GM12878 (cell line): Measurements from ENCODE around the gene SARDH. TPM values are rescaled to one million over a fixed set of nuclear protein-coding genes. Genes with fewer than 3 reads are reported as not detected.

Experiments used
- ATAC-seq: fragments of 200-7000 bp; cut with Tn5 transposase; 3 replicates; pipeline ENCODE4 v1.9.1; 2020; ENCODE audit warnings: mild to moderate bottlenecking, moderate library complexity
- BruUV-seq: library from RNA; stranded (reverse); fragments of 400-500 nt; replicated peaks from 2 replicates; lab custom pipeline; 2021; lab: Mats Ljungman, UMichigan
- CTCF ChIA-PET: fragments of 300-600 bp; sonication (Branson Sonifier 250); formaldehyde crosslinking; extraction: SDS; loops from one replicate; lab custom pipeline; 2021; ENCODE audit warnings: inconsistent platforms; lab: Yijun Ruan, JAX
- POLR2A ChIA-PET: fragments of 350-600 bp; formaldehyde crosslinking; extraction: SDS; loops from one replicate; lab custom pipeline; 2021; ENCODE audit warnings: inconsistent platforms; lab: Charles Lee
- RAD21 ChIA-PET: fragments of 300-600 bp; sonication (Branson Sonifier 250); formaldehyde crosslinking; loops from one replicate; lab custom pipeline; 2023; ENCODE audit warnings: antibody characterized with exemption; ENCODE audit not compliant: unreplicated experiment; lab: Charles Lee
- SMC1A ChIA-PET: fragments of 300-600 bp; sonication (Branson Sonifier 250); formaldehyde crosslinking; loops from one replicate; lab custom pipeline; 2023; ENCODE audit not compliant: unreplicated experiment, uncharacterized antibody; lab: Charles Lee
- DNase-seq: peaks from one replicate; pipeline ENCODE4 v3.0.0-alpha.2; 2011; ENCODE audit warnings: low read depth, low spot score
- FAIRE-seq: peaks from 3 replicates; lab custom pipeline; 2011; peaks lifted over from hg19 to GRCh38; lab: Jason Lieb, UNC
- H2AFZ ChIP-seq: 2 replicates; pipeline ENCODE4 v1.6.0; 2011; ENCODE audit warnings: low read depth, low read length, control low read depth; ENCODE audit not compliant: control insufficient read depth
- H3K27ac ChIP-seq: 2 replicates; pipeline ENCODE4 v1.5.1; 2011; ENCODE audit warnings: control low read depth; ENCODE audit not compliant: control insufficient read depth, insufficient read depth
- H3K27me3 ChIP-seq, 2 experiments: replicated peaks in 1 of 2; 2 replicates each; pipeline versions ENCODE4 v1.6.0 to v1.6.1; 2011; ENCODE audit warnings: low read length in 1 of 2; ENCODE audit not compliant: control insufficient read depth in 2 of 2, insufficient read depth in 2 of 2
- H3K36me3 ChIP-seq, 2 experiments: 2 replicates each; pipeline ENCODE4 v1.5.1; 2011; ENCODE audit warnings: low read length in 1 of 2; ENCODE audit not compliant: control insufficient read depth in 2 of 2, insufficient read depth in 2 of 2
- H3K4me1 ChIP-seq: 2 replicates; pipeline ENCODE4 v1.6.1; 2011; ENCODE audit warnings: mild to moderate bottlenecking, low read length, moderate library complexity, mixed read lengths; ENCODE audit not compliant: control insufficient read depth, insufficient read depth
- H3K4me2 ChIP-seq: 2 replicates; pipeline ENCODE4 v1.6.0; 2011; ENCODE audit warnings: control low read depth; ENCODE audit not compliant: control insufficient read depth, insufficient read depth
- H3K4me3 ChIP-seq: fragments of 200-600 bp; sonication (generic); 2 replicates; pipeline ENCODE4 v1.5.1; 2016
- H3K79me2 ChIP-seq: 2 replicates; pipeline ENCODE4 v1.6.0; 2011; ENCODE audit warnings: low read length; ENCODE audit not compliant: control insufficient read depth, insufficient read depth
- H3K9ac ChIP-seq: 2 replicates; pipeline ENCODE4 v1.8.0; 2011; ENCODE audit warnings: low read length, control low read depth, mixed read lengths; ENCODE audit not compliant: control insufficient read depth, insufficient read depth
- H3K9me3 ChIP-seq: replicated peaks from 3 replicates; pipeline ENCODE4 v1.5.1; 2011; ENCODE audit warnings: mild to moderate bottlenecking, low read length; ENCODE audit not compliant: control insufficient read depth, insufficient read depth
- H4K20me1 ChIP-seq: 2 replicates; pipeline ENCODE4 v1.6.0; 2011; ENCODE audit not compliant: control insufficient read depth, insufficient read depth
- BCLAF1 ChIP-seq: fragments of 450-650 bp; IDR thresholded peaks from 2 replicates; pipeline ENCODE4 v1.6.1; 2017; ENCODE audit warnings: antibody characterized with exemption, mild to moderate bottlenecking, moderate library complexity
- BHLHE40 ChIP-seq, 2 experiments: fragments of 450-650 bp in 1 of 2; IDR thresholded peaks; 2 replicates each; pipeline ENCODE4 v1.6.1; 2011 to 2017; ENCODE audit warnings: low read depth in 2 of 2, borderline replicate concordance in 1 of 2, improper control_type of control experiment in 1 of 2, low read length in 1 of 2, mild to moderate bottlenecking in 1 of 2
- BMI1 ChIP-seq: fragments of 450-650 bp; IDR thresholded peaks from 2 replicates; pipeline ENCODE4 v1.6.1; 2016; ENCODE audit warnings: mild to moderate bottlenecking, moderate library complexity, borderline replicate concordance
- CREB1 ChIP-seq: IDR thresholded peaks from 2 replicates; pipeline ENCODE4 v1.6.1; 2012; ENCODE audit warnings: low read depth, mild to moderate bottlenecking, inconsistent platforms
- E2F8 ChIP-seq: fragments of 450-650 bp; IDR thresholded peaks from 2 replicates; pipeline ENCODE4 v1.6.1; 2018; ENCODE audit warnings: mild to moderate bottlenecking, low read depth, moderate library complexity; ENCODE audit not compliant: partially characterized antibody
- KDM1A ChIP-seq: fragments of 200-600 bp; sonication (generic); IDR thresholded peaks from 2 replicates; pipeline ENCODE4 v1.6.1; 2016; ENCODE audit warnings: borderline replicate concordance
- MEF2A ChIP-seq: IDR thresholded peaks from 2 replicates; pipeline ENCODE4 v1.6.1; 2011; ENCODE audit warnings: low read depth, mild to moderate bottlenecking, low read length, moderate library complexity; ENCODE audit not compliant: insufficient read depth
- NRF1 ChIP-seq: conservative IDR thresholded peaks from 2 replicates; pipeline ENCODE4 v1.6.1; 2011; ENCODE audit warnings: mild to moderate bottlenecking, low read depth, low read length, improper control_type of control experiment
- POU2F2 ChIP-seq: IDR thresholded peaks from 3 replicates; pipeline ENCODE4 v1.6.1; 2011; ENCODE audit warnings: low read depth, mild to moderate bottlenecking, low read length, borderline replicate concordance
- RCOR1 ChIP-seq: conservative IDR thresholded peaks from 2 replicates; pipeline ENCODE4 v1.6.1; 2012; ENCODE audit warnings: low read depth, low read length, improper control_type of control experiment
- SP1 ChIP-seq: IDR thresholded peaks from one replicate; pipeline ENCODE4 v1.6.1; 2011; ENCODE audit warnings: low read depth, low read length
- ZBED1 ChIP-seq: IDR thresholded peaks from 2 replicates; pipeline ENCODE4 v1.6.1; 2016; ENCODE audit warnings: borderline replicate concordance
- WGBS: methylation state at CpG from one replicate; pipeline ENCODE4 v1.1.6; 2016; ENCODE audit warnings: low lambda C conversion rate; ENCODE audit not compliant: insufficient replicate concordance, insufficient coverage; ENCODE audit errors: missing lambda C conversion rate; 5-methylcytosine and 5-hydroxymethylcytosine counted together
- in situ Hi-C: fragments of 300-500 bp; cut with MboI; formaldehyde crosslinking; loops from 9 replicates; pipeline ENCODE4 v1.14.3; 2018; ENCODE audit warnings: mixed read lengths
- intact Hi-C: fragments of 100-400 bp; cut with micrococcal nuclease; formaldehyde crosslinking; loops from one replicate; pipeline ENCODE4 v1.14.2; 2022; ENCODE audit not compliant: unreplicated experiment
- polyA plus RNA-seq, 11 experiments: library from polyadenylated mRNA; depleted of rRNA in 4 of 11; unstranded in 6 of 11; stranded (reverse) in 5 of 11; fragments of >200 nt; fragmentation: Nextera tagmentation in 4 of 11; fragmentation: Illumina TruSeq in 1 of 11; extraction: Ambion mirVana in 4 of 11; extraction: Trizol in 1 of 11; gene quantifications; 1 replicate in 1 of 11; 2 replicates in 10 of 11; pipeline versions ENCODE4 v1.2.1 to v1.2.3, GENCODE V29; 2011 to 2016; ENCODE audit warnings: inconsistent platforms in 2 of 11, missing spikeins in 2 of 11, low read depth in 1 of 11
- total RNA-seq, 4 experiments: library from RNA; depleted of rRNA in 3 of 4; stranded (reverse); fragments of >200 nt in 3 of 4; fragmentation: Illumina TruSeq in 1 of 4; extraction: Trizol in 1 of 4; gene quantifications; 2 replicates each; pipeline versions ENCODE4 v1.2.1 to v1.2.3, GENCODE V29; 2013 to 2021
- TF ChIP-seq, protein P1 (sequence below): fragments of 450-650 bp; IDR thresholded peaks from 2 replicates; pipeline ENCODE4 v1.6.1; 2017; ENCODE audit warnings: borderline replicate concordance
- TF ChIP-seq, protein P2 (sequence below): fragments of 450-650 bp; IDR thresholded peaks from 2 replicates; pipeline ENCODE4 v1.6.1; 2017; ENCODE audit warnings: mild to moderate bottlenecking

SARDH gene
- total and polyA plus RNA-seq, 10 of the 15 experiments (the other 5 are each of a cell fraction or from before 2014, with no cell fraction given) = 0.03 to 0.15 (median 0.10) TPM; not detected in 6

DNA sequence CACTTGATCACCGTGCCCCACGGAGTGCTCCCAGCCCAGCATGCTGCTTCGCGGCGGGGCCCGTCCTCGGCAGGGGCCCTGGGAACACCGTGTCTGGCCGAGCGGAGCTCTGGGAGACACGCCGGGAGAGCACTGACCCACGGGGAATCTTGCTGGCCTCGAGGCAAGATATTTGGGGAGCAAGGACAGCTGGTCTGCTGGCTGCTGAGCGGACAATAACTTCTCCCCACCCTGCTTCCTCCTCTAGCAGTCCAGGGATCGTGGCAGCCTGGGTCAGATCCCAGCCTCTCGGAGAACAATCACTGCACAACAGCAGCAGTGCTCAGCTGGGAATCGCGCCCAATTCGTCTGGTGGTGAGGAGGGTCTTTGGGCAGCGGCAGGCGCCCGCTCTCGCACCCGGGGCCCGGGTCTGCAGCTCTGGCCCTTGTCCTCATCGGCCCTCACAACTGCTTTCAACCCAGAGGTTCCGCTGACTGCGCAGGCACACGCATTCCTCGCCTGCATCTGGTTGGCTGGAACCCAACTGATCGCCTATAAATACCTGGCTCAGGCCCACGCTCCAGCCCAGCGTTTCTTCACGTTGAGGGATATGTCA, 58.6 kb downstream of the SARDH start (continued):
- TF ChIP-seq, protein P1, sequence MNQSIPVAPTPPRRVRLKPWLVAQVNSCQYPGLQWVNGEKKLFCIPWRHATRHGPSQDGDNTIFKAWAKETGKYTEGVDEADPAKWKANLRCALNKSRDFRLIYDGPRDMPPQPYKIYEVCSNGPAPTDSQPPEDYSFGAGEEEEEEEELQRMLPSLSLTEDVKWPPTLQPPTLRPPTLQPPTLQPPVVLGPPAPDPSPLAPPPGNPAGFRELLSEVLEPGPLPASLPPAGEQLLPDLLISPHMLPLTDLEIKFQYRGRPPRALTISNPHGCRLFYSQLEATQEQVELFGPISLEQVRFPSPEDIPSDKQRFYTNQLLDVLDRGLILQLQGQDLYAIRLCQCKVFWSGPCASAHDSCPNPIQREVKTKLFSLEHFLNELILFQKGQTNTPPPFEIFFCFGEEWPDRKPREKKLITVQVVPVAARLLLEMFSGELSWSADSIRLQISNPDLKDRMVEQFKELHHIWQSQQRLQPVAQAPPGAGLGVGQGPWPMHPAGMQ = no peak

DNA sequence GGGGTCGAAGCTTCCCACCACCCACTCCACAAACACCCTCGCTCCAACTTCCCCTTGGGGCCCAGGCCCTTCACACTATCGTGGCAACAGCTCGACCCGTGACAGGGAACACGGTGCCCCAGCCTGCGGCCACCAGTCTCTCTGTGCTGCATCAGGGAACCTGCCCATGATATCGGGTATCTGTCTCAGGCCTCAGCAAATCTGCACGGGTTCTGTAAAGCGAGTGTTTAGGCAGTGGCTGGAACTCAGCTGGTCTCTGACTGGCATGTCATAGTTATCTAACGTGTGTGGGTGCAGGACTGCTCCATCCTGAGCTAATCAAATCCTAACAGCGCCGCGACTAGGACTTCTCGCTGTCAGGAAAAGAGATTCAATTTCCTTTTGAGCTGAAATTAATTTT, 59.1 kb downstream of the SARDH start:
- Histone ChIP-seq H3K4me2 (no peak overlapping the region), H3K9me3 (no peaks in the 10 kb centered on the region), H3K4me1 (no peaks in the 10 kb centered on the region), H3K27me3 (no peaks in the 10 kb centered on the region; a peak in 2 of 4 replicates), H3K27ac (no peak overlapping the region), H4K20me1 (no peaks in the 10 kb centered on the region), H3K79me2 (no peaks in the 10 kb centered on the region), H2AFZ (no peak overlapping the region), H3K9ac (no peak overlapping the region), H3K4me3 (no peak overlapping the region), H3K36me3 (no peaks in the 10 kb centered on the region)
- ChIA-PET POLR2A (no interaction called here), SMC1A (no interaction called here), CTCF (no interaction called here), RAD21 (no interaction called here)
- intact Hi-C loops = no loop called here
- in situ Hi-C loops = no loop called here
- no peak for DNase-seq
- FAIRE-seq = no peak
- BruUV-seq = no TSS peak
- 35% methylated on average over 15 of the region's 15 CpGs for WGBS
- ATAC-seq = no peak
- no peak for TF ChIP-seq NRF1
- TF ChIP-seq, protein P2, sequence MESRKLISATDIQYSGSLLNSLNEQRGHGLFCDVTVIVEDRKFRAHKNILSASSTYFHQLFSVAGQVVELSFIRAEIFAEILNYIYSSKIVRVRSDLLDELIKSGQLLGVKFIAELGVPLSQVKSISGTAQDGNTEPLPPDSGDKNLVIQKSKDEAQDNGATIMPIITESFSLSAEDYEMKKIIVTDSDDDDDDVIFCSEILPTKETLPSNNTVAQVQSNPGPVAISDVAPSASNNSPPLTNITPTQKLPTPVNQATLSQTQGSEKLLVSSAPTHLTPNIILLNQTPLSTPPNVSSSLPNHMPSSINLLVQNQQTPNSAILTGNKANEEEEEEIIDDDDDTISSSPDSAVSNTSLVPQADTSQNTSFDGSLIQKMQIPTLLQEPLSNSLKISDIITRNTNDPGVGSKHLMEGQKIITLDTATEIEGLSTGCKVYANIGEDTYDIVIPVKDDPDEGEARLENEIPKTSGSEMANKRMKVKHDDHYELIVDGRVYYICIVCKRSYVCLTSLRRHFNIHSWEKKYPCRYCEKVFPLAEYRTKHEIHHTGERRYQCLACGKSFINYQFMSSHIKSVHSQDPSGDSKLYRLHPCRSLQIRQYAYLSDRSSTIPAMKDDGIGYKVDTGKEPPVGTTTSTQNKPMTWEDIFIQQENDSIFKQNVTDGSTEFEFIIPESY = no peak
- TF ChIP-seq BCLAF1 = no peak
- TF ChIP-seq MEF2A = no peak
- TF ChIP-seq E2F8 = no peak
- TF ChIP-seq POU2F2 = no peak
- no peak for TF ChIP-seq BHLHE40 (IDR thresholded peaks at IDR 0.05; ENCODE audit: borderline replicate concordance in 1 of 2, low read depth in 2 of 2, low read length in 1 of 2)
- no peak for TF ChIP-seq SP1
- TF ChIP-seq ZBED1 = no peak
- no peak for TF ChIP-seq BMI1
- TF ChIP-seq CREB1 = no peak
- TF ChIP-seq KDM1A = no peak
- no peak for TF ChIP-seq RCOR1
